Mucosa of stomach (tissue), 1 donor: ENCODE data around the gene ABCA12.

ENCODE experiments used
- H3K27me3 ChIP-seq: one replicate; pipeline ENCODE4 v1.7.0; 2013; ENCODE audit warnings: mild to moderate bottlenecking, low read length; ENCODE audit not compliant: control insufficient read depth, insufficient read depth
- H3K36me3 ChIP-seq: one replicate; pipeline ENCODE4 v1.7.0; 2013; ENCODE audit warnings: low read length; ENCODE audit not compliant: control insufficient read depth, insufficient read depth
- H3K4me1 ChIP-seq: one replicate; pipeline ENCODE4 v1.7.0; 2013; ENCODE audit warnings: mild to moderate bottlenecking, low read length; ENCODE audit not compliant: control insufficient read depth, insufficient read depth
- H3K4me3 ChIP-seq: one replicate; pipeline ENCODE4 v1.7.0; 2013; ENCODE audit warnings: low read length
- H3K9ac ChIP-seq: one replicate; pipeline ENCODE4 v1.7.0; 2013; ENCODE audit warnings: mild to moderate bottlenecking, low read length, moderate library complexity
- H3K9me3 ChIP-seq: one replicate; pipeline ENCODE4 v1.7.0; 2013; ENCODE audit warnings: mild to moderate bottlenecking, low read length, moderate library complexity; ENCODE audit not compliant: control insufficient read depth
- donor health status: Pancreatic carcinoma.

ABCA12 gene

GRCh38 chr2:215149060-215149459 is 10.6 kb upstream of the ABCA12 start:
- H3K9ac ChIP-seq: no peak overlapping the region
- no peaks in the 10 kb centered on the region for H3K36me3 ChIP-seq
- H3K9me3 ChIP-seq: no peaks in the 10 kb centered on the region
- no peak overlapping the region for H3K4me3 ChIP-seq
- no peaks in the 10 kb centered on the region for H3K27me3 ChIP-seq
- no peaks in the 10 kb centered on the region for H3K4me1 ChIP-seq

- Histone ChIP-seq H3K4me1 (no peaks in the 10 kb centered on the region), H3K36me3 (no peaks in the 10 kb centered on the region), H3K4me3 (no peak overlapping the region), H3K9me3 (no peaks in the 10 kb centered on the region), H3K27me3 (no peaks in the 10 kb centered on the region), H3K9ac (no peak overlapping the region)
Observed at GRCh38 chr2:215145611-215146010, 7.2 kb upstream of the ABCA12 start.

DNA sequence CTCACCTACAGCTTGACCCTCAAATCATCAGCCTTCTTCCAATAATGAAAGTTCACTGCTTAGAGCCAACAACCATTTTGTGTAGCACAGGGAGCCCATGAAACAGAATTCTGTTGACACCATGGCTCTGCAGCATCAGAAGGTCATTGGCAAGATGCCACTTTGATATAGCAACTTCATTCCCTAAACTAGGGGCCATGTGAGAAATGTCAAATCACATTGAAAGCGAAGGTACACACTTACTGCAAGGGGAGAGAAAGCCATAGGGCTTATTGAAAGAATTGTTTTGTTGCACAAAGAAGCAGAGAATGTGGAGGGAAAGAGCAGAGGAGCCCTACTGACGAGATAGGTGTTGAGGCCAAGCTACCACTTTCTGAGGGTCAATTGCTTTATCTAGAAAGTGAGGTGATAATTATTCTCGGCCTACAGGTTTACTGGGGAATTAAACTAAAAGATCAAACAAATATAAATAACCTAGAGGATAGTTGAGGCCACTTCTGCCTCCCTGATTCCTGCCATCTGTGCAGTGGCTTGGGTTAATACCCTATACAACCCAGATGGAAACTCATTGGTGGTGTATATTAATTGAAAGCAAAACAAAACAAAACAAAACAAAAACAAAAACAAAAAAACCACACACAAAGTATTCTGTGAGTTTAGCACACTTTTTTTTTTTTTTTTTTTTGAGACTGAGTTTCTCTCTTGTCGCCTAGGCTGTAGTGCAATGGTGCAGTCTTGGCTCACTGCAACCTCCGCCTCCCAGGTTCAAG is 5.9 kb upstream of the ABCA12 start:
- H3K27me3 ChIP-seq: no peaks in the 10 kb centered on the region
- no peak overlapping the region for H3K4me3 ChIP-seq
- no peak overlapping the region for H3K9ac ChIP-seq
- no peaks in the 10 kb centered on the region for H3K36me3 ChIP-seq
- H3K9me3 ChIP-seq: no peaks in the 10 kb centered on the region
- no peaks in the 10 kb centered on the region for H3K4me1 ChIP-seq

DNA sequence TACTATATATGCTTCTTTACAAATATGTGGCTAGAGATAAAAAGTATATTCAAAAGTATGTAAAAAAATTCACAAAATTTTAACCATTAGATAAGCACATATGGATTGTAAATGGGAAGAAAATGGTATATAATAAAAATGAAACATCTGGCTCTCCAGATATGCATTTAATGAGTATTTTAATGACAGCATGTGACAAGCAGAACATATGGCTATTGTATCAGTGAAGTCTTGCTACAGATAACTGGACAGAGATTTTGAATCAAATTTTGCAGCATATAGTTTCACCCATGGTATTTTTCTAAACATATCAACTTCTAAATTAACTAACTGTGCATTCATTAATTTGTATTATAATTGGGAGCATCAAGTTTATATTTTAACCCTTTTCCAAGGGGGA is 5.0 kb upstream of the ABCA12 start:
- Histone ChIP-seq H3K9me3 (no peaks in the 10 kb centered on the region), H3K36me3 (no peaks in the 10 kb centered on the region), H3K4me3 (no peak overlapping the region), H3K4me1 (no peaks in the 10 kb centered on the region), H3K27me3 (no peaks in the 10 kb centered on the region), H3K9ac (no peak overlapping the region)

DNA sequence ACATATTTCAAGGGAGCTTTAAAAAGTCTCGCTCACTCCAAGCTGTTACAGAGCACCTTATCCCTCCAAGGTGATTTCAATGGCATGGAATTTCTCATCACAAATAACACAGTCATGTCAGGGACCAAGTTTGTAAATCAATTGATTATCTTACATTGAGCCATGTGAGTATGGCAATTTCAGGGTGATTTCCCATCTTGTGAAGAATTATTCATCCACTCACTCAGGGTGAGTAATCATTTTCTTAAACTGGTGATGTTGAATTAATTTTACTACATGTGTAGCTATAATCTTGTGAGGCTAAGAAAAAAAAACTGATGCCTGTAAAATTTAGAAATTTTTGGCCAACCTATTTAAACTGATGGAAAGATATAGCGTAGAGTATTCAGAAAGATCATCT is 3.3 kb upstream of the ABCA12 start:
- Histone ChIP-seq H3K9ac (no peak overlapping the region), H3K4me3 (no peak overlapping the region), H3K27me3 (no peaks in the 10 kb centered on the region), H3K4me1 (peaks cover 11% of the 10 kb centered on the region), H3K36me3 (no peaks in the 10 kb centered on the region), H3K9me3 (no peaks in the 10 kb centered on the region)

DNA sequence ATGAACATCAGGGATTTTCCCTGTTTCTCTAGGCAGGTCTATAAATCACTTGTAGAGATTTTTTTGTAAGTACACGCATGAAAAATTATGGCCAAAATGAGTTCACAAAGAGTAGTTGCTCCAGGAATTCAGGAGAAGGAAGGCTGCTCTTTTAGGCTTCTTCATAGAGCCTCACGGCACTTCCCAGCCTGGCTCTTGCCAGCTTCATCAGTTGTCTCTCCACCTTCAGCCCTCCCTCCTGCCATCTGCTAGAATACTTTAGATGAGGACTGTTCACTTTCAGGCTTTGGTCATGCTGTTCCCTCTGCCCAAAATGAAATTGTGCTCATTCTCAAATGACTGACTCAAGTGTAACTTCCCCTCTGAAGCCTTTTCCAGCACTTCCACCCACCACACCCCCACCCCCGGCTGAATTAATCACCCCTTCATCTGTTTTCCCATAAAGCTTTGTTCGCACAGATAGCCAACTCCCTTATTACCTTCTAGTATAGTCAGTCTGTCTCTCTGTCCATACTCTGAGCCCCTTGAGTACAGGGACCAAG is 1.8 kb upstream of the ABCA12 start:
- Histone ChIP-seq H3K4me1 (peaks cover 14% of the 10 kb centered on the region), H3K27me3 (no peaks in the 10 kb centered on the region), H3K36me3 (no peaks in the 10 kb centered on the region), H3K9me3 (no peaks in the 10 kb centered on the region), H3K4me3 (no peak overlapping the region), H3K9ac (no peak overlapping the region)

GRCh38 chr2:215137741-215138340 is 585 bp downstream of the ABCA12 start:
- no peaks in the 10 kb centered on the region for H3K36me3 ChIP-seq
- H3K4me1 ChIP-seq: peaks cover 14% of the 10 kb centered on the region
- no peak overlapping the region for H3K4me3 ChIP-seq
- H3K9ac ChIP-seq: no peak overlapping the region
- H3K27me3 ChIP-seq: no peaks in the 10 kb centered on the region
- H3K9me3 ChIP-seq: no peaks in the 10 kb centered on the region

GRCh38 chr2:215137329-215137686 is 1.1 kb downstream of the ABCA12 start:
- no peaks in the 10 kb centered on the region for H3K27me3 ChIP-seq
- no peaks in the 10 kb centered on the region for H3K36me3 ChIP-seq
- H3K4me3 ChIP-seq: no peak overlapping the region
- peaks cover 14% of the 10 kb centered on the region for H3K4me1 ChIP-seq
- no peaks in the 10 kb centered on the region for H3K9me3 ChIP-seq
- H3K9ac ChIP-seq: no peak overlapping the region

DNA sequence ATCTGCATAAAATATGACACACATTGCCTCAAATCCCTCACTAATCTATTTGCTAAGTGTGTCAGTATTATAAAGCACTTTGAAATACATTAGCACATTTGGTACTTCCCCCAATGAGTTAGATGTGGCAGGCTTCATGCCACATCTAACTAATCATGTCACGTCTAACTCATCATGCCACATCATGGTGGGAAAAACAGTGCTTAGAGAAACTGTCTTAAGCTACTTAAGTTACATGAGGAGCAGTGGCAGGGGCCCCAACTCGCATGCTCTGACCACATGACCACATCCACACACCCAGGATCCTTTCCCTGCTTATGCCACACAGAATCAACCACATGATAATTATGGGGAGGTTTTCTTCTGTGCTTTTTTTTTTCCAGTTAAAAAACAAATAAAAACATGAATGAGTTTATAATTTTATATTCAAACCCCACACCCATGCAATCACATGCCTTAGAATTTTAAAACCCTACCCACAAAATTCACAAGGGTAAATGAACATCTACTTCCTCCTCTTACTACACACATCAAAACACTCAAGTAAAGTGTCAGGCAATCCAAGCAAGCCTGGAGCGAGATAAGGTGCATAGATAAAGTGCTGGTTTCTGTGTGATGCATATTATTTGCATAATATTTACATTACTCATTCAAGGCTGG is 1.6 kb downstream of the ABCA12 start:
- no peak overlapping the region for H3K4me3 ChIP-seq
- no peak overlapping the region for H3K9ac ChIP-seq

GRCh38 chr2:215120401-215120800 is 18.0 kb downstream of the ABCA12 start:
- Histone ChIP-seq H3K9ac (no peak overlapping the region), H3K27me3 (no peaks in the 10 kb centered on the region), H3K36me3 (no peaks in the 10 kb centered on the region), H3K4me3 (no peak overlapping the region), H3K4me1 (no peaks in the 10 kb centered on the region), H3K9me3 (no peaks in the 10 kb centered on the region)

More for the DNA sequence above, 1.6 kb downstream of the ABCA12 start:
- Histone ChIP-seq H3K36me3 (no peaks in the 10 kb centered on the region), H3K27me3 (no peaks in the 10 kb centered on the region), H3K4me1 (peaks cover 14% of the 10 kb centered on the region), H3K9me3 (no peaks in the 10 kb centered on the region)

GRCh38 chr2:215119847-215120246 is 18.6 kb downstream of the ABCA12 start:
- no peak overlapping the region for H3K9ac ChIP-seq
- no peaks in the 10 kb centered on the region for H3K9me3 ChIP-seq
- no peak overlapping the region for H3K4me3 ChIP-seq
- no peaks in the 10 kb centered on the region for H3K4me1 ChIP-seq
- no peaks in the 10 kb centered on the region for H3K27me3 ChIP-seq
- H3K36me3 ChIP-seq: no peaks in the 10 kb centered on the region

GRCh38 chr2:215110918-215111317 is 27.5 kb downstream of the ABCA12 start:
- Histone ChIP-seq H3K4me1 (no peaks in the 10 kb centered on the region), H3K27me3 (no peaks in the 10 kb centered on the region), H3K4me3 (no peak overlapping the region)

More at GRCh38 chr2:215110918-215111317, 27.5 kb downstream of the ABCA12 start:
- Histone ChIP-seq H3K36me3 (no peaks in the 10 kb centered on the region), H3K9me3 (no peaks in the 10 kb centered on the region), H3K9ac (no peak overlapping the region)
